GM12878 (cell line): ENCODE measurements around the gene ZBTB32. TPM values are rescaled to one million over a fixed set of nuclear protein-coding genes. Genes with fewer than 3 reads are reported as not detected.

Experiments used
- FOS ChIP-seq: IDR thresholded peaks from 3 replicates; pipeline ENCODE4 v1.6.1; 2011; ENCODE audit warnings: borderline replicate concordance; ENCODE audit not compliant: insufficient read length; ENCODE audit errors: extremely low read depth
- FOXM1 ChIP-seq: IDR thresholded peaks from 2 replicates; pipeline ENCODE4 v1.6.1; 2012; ENCODE audit warnings: low read depth, mild to moderate bottlenecking, inconsistent platforms, low read length, moderate library complexity
- IKZF1 ChIP-seq: fragments of 450-650 bp; conservative IDR thresholded peaks from 2 replicates; pipeline ENCODE4 v1.6.1; 2017; ENCODE audit warnings: antibody characterized with exemption, mild to moderate bottlenecking
- MEF2B ChIP-seq: fragments of 450-650 bp; IDR thresholded peaks from 2 replicates; pipeline ENCODE4 v1.6.1; 2018; ENCODE audit warnings: mild to moderate bottlenecking, moderate library complexity; ENCODE audit not compliant: partially characterized antibody, poor library complexity, severe bottlenecking
- NBN ChIP-seq: fragments of 450-650 bp; IDR thresholded peaks from 2 replicates; pipeline ENCODE4 v1.6.1; 2016
- NR2C1 ChIP-seq: fragments of 450-650 bp; IDR thresholded peaks from 2 replicates; pipeline ENCODE4 v1.6.1; 2017; ENCODE audit warnings: antibody characterized with exemption, mild to moderate bottlenecking, moderate library complexity
- NR2F1 ChIP-seq: fragments of 450-650 bp; conservative IDR thresholded peaks from 2 replicates; pipeline ENCODE4 v1.6.1; 2017; ENCODE audit warnings: mild to moderate bottlenecking
- PAX8 ChIP-seq: fragments of 450-650 bp; IDR thresholded peaks from 2 replicates; pipeline ENCODE4 v1.6.1; 2017; ENCODE audit warnings: mild to moderate bottlenecking, moderate library complexity
- RAD21 ChIP-seq: IDR thresholded peaks from 2 replicates; pipeline ENCODE4 v1.6.1; 2011; ENCODE audit warnings: mild to moderate bottlenecking, low read depth, low read length, moderate library complexity; ENCODE audit not compliant: insufficient read depth
- RB1 ChIP-seq: fragments of 450-650 bp; formaldehyde crosslinking; IDR thresholded peaks from 2 replicates; pipeline ENCODE4 v1.6.1; 2017; ENCODE audit warnings: mild to moderate bottlenecking, borderline replicate concordance
- RFX5 ChIP-seq: IDR thresholded peaks from 2 replicates; pipeline ENCODE4 v1.6.1; 2011; ENCODE audit warnings: low read depth, low read length, improper control_type of control experiment
- SPI1 ChIP-seq: IDR thresholded peaks from 2 replicates; pipeline ENCODE4 v1.6.1; 2011; ENCODE audit warnings: low read depth, mild to moderate bottlenecking, low read length, moderate library complexity, borderline replicate concordance; ENCODE audit not compliant: insufficient read depth
- SUZ12 ChIP-seq: fragments of 200-600 bp; sonication (generic); IDR thresholded peaks from one replicate; pipeline ENCODE4 v1.6.1; 2018; ENCODE audit warnings: antibody characterized with exemption, mild to moderate bottlenecking; ENCODE audit not compliant: unreplicated experiment
- TARDBP ChIP-seq: IDR thresholded peaks from 2 replicates; pipeline ENCODE4 v1.6.1; 2016; ENCODE audit warnings: borderline replicate concordance
- polyA plus RNA-seq, 11 experiments: library from polyadenylated mRNA; depleted of rRNA in 4 of 11; unstranded in 6 of 11; stranded (reverse) in 5 of 11; fragments of >200 nt; fragmentation: Nextera tagmentation in 4 of 11; fragmentation: Illumina TruSeq in 1 of 11; extraction: Ambion mirVana in 4 of 11; extraction: Trizol in 1 of 11; gene quantifications; 1 replicate in 1 of 11; 2 replicates in 10 of 11; pipeline versions ENCODE4 v1.2.1 to v1.2.3, GENCODE V29; 2011 to 2016; ENCODE audit warnings: inconsistent platforms in 2 of 11, missing spikeins in 2 of 11, low read depth in 1 of 11
- total RNA-seq, 4 experiments: library from RNA; depleted of rRNA in 3 of 4; stranded (reverse); fragments of >200 nt in 3 of 4; fragmentation: Illumina TruSeq in 1 of 4; extraction: Trizol in 1 of 4; gene quantifications; 2 replicates each; pipeline versions ENCODE4 v1.2.1 to v1.2.3, GENCODE V29; 2013 to 2021
- TF ChIP-seq, protein P1 (sequence below): fragments of 450-650 bp; formaldehyde crosslinking; IDR thresholded peaks from 2 replicates; pipeline ENCODE4 v1.4.0; 2022; ENCODE audit warnings: mild to moderate bottlenecking, moderate library complexity
- TF ChIP-seq, protein P2 (sequence below): fragments of 150-350 bp; IDR thresholded peaks from 2 replicates; pipeline ENCODE4 v1.6.1; 2016; ENCODE audit warnings: low read depth, low read length
- TF ChIP-seq, protein P3 (sequence below): IDR thresholded peaks from 2 replicates; pipeline ENCODE4 v1.6.1; 2012; ENCODE audit warnings: low read depth, low read length, improper control_type of control experiment
- TF ChIP-seq, protein P4 (sequence below), 3 experiments: IDR thresholded peaks in 2 of 3; conservative IDR thresholded peaks in 1 of 3; 2 replicates each; pipeline ENCODE4 v1.5.1; 2011; ENCODE audit warnings: low read depth in 3 of 3, low read length in 3 of 3, mild to moderate bottlenecking in 3 of 3, control low read depth in 2 of 3, moderate library complexity in 2 of 3, inconsistent platforms in 1 of 3, mixed read lengths in 1 of 3; ENCODE audit not compliant: control insufficient read depth in 2 of 3, insufficient read depth in 1 of 3; ENCODE audit errors: extremely low read depth in 1 of 3
- TF ChIP-seq, protein P5 (sequence below): fragments of 450-650 bp; IDR thresholded peaks from 2 replicates; pipeline ENCODE4 v1.6.1; 2017; ENCODE audit warnings: mild to moderate bottlenecking, low read depth, inconsistent platforms; ENCODE audit not compliant: poor library complexity, severe bottlenecking

The ZBTB32 gene
- total and polyA plus RNA-seq, 10 of the 15 experiments (the other 5 are each of a cell fraction or from before 2014, with no cell fraction given) = 1.0 to 46.7 (median 16.0) TPM

DNA sequence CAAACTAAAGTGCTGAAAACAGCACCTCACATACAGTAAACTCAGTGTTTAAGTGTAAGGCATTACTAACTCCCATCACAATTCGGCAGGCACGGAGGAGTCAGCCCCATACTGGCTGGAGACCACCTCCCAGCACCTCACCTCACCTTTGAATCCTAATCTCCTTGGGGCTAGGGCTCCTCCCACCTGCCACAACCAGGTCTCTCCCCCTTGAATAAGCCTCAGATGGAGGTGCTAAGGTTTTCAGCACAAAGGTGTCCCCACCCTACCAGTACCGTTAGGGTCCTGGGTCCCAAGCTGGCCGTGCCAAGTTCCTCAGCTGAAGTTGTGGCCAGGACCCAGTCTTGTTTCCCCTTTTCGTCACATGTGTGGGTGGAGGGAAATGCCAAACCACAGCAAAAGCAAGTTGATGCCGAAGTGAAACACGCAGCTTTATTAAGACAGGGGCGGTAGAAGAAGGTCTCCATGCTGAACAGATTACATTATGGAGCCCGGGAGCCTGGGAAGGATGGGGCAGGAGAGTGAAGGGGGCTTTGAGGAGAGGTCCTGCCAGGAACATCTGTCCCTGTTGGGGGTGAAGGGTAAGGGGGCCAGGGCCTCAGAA is 37.9 kb downstream of the ZBTB32 start, which contains the start of gene IGFLR1 (continued):
- TF ChIP-seq, protein P1, sequence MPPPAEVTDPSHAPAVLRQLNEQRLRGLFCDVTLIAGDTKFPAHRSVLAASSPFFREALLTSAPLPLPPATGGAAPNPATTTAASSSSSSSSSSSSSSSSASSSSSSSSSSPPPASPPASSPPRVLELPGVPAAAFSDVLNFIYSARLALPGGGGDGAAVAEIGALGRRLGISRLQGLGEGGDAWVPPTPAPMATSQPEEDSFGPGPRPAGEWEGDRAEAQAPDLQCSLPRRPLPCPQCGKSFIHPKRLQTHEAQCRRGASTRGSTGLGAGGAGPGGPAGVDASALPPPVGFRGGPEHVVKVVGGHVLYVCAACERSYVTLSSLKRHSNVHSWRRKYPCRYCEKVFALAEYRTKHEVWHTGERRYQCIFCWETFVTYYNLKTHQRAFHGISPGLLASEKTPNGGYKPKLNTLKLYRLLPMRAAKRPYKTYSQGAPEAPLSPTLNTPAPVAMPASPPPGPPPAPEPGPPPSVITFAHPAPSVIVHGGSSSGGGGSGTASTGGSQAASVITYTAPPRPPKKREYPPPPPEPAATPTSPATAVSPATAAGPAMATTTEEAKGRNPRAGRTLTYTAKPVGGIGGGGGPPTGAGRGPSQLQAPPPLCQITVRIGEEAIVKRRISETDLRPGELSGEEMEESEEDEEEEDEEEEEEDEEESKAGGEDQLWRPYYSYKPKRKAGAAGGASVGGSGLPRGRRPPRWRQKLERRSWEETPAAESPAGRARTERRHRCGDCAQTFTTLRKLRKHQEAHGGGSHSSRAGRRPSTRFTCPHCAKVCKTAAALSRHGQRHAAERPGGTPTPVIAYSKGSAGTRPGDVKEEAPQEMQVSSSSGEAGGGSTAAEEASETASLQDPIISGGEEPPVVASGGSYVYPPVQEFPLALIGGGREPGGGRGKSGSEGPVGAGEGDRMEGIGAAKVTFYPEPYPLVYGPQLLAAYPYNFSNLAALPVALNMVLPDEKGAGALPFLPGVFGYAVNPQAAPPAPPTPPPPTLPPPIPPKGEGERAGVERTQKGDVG (CRISPR knock-in tag) = no peak
- TF ChIP-seq TARDBP (no peak), FOS (no peak), IKZF1 (peak; percentile 79), SPI1 (peak; percentile 77), RAD21 (no peak), PAX8 (no peak), NR2F1 (no peak; the same call in 1 of the 2 replicates), NR2C1 (no peak), RFX5 (no peak), SUZ12 (no peak), RB1 (no peak), MEF2B (peak; percentile 70), FOXM1 (peak; percentile 52; the same call in 1 of the 2 replicates), NBN (peak; percentile 86; the same call in 1 of the 2 replicates)
- TF ChIP-seq, protein P2, sequence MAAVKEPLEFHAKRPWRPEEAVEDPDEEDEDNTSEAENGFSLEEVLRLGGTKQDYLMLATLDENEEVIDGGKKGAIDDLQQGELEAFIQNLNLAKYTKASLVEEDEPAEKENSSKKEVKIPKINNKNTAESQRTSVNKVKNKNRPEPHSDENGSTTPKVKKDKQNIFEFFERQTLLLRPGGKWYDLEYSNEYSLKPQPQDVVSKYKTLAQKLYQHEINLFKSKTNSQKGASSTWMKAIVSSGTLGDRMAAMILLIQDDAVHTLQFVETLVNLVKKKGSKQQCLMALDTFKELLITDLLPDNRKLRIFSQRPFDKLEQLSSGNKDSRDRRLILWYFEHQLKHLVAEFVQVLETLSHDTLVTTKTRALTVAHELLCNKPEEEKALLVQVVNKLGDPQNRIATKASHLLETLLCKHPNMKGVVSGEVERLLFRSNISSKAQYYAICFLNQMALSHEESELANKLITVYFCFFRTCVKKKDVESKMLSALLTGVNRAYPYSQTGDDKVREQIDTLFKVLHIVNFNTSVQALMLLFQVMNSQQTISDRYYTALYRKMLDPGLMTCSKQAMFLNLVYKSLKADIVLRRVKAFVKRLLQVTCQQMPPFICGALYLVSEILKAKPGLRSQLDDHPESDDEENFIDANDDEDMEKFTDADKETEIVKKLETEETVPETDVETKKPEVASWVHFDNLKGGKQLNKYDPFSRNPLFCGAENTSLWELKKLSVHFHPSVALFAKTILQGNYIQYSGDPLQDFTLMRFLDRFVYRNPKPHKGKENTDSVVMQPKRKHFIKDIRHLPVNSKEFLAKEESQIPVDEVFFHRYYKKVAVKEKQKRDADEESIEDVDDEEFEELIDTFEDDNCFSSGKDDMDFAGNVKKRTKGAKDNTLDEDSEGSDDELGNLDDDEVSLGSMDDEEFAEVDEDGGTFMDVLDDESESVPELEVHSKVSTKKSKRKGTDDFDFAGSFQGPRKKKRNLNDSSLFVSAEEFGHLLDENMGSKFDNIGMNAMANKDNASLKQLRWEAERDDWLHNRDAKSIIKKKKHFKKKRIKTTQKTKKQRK = no peak
- TF ChIP-seq, protein P3, sequence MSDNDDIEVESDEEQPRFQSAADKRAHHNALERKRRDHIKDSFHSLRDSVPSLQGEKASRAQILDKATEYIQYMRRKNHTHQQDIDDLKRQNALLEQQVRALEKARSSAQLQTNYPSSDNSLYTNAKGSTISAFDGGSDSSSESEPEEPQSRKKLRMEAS = peak; percentile 67; the same call in 1 of the 2 replicates
- TF ChIP-seq, protein P4, sequence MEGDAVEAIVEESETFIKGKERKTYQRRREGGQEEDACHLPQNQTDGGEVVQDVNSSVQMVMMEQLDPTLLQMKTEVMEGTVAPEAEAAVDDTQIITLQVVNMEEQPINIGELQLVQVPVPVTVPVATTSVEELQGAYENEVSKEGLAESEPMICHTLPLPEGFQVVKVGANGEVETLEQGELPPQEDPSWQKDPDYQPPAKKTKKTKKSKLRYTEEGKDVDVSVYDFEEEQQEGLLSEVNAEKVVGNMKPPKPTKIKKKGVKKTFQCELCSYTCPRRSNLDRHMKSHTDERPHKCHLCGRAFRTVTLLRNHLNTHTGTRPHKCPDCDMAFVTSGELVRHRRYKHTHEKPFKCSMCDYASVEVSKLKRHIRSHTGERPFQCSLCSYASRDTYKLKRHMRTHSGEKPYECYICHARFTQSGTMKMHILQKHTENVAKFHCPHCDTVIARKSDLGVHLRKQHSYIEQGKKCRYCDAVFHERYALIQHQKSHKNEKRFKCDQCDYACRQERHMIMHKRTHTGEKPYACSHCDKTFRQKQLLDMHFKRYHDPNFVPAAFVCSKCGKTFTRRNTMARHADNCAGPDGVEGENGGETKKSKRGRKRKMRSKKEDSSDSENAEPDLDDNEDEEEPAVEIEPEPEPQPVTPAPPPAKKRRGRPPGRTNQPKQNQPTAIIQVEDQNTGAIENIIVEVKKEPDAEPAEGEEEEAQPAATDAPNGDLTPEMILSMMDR (IDR thresholded peaks at IDR 0.05 in 2 of 3, conservative IDR thresholded peaks at IDR 0.05 in 1 of 3; ENCODE audit: control insufficient read depth in 2 of 3, extremely low read depth in 1 of 3, insufficient read depth in 1 of 3, low read depth in 3 of 3, low read length in 3 of 3) = no peak
- TF ChIP-seq, protein P5, sequence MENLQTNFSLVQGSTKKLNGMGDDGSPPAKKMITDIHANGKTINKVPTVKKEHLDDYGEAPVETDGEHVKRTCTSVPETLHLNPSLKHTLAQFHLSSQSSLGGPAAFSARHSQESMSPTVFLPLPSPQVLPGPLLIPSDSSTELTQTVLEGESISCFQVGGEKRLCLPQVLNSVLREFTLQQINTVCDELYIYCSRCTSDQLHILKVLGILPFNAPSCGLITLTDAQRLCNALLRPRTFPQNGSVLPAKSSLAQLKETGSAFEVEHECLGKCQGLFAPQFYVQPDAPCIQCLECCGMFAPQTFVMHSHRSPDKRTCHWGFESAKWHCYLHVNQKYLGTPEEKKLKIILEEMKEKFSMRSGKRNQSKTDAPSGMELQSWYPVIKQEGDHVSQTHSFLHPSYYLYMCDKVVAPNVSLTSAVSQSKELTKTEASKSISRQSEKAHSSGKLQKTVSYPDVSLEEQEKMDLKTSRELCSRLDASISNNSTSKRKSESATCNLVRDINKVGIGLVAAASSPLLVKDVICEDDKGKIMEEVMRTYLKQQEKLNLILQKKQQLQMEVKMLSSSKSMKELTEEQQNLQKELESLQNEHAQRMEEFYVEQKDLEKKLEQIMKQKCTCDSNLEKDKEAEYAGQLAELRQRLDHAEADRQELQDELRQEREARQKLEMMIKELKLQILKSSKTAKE = peak; percentile 67
